GM18907 (cell line): ENCODE measurements around the gene NXPH4.

Source experiments
- ATAC-seq: cut with Tn5 transposase; IDR thresholded peaks from one replicate; pipeline ENCODE4 v1.9.1; 2021; ENCODE audit warnings: mild to moderate bottlenecking, moderate library complexity; ENCODE audit not compliant: unreplicated experiment

NXPH4 gene

DNA sequence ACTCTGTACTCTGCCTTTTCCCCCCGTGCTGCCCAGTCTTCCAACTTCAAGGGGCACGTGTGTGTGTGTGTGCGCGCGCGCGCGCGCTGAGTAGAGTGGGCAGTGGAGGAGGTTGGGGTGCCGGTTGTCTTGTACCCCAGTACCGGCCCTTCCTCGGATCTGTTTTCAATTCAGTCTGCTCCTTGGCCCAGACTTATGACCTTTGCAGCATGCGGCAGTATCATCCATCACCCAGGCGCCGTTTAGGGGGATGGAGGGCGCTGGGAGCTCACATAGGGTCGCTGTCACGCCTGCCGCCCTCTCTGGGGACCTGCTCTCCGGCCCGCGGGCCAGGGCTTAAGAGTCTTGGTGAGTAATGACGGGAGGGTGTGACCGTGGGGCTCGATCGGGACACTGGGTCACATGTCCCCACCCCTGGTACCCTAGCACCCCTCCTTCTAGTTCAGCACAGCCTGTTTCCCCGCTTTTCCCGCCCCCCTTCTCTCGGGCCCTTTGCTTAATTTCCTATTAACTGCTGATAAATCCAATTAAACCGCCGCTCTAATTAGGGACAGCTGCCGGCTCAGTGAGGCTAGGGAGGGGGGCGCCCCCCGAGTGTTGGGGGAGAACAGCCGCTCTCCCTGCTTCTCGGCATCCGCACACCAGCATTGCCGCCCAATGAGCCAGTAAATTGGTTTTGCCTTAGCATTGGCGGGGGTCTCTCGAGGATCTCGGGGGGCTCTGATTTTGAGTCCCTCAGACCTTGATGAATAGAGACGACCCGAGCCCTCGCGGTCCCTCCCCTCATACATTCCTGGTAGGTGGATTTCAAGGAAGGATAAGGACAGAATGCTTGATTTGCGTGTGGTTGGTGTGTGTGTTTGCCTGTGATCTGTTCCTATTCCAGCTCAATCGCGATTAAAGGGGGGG lies 25.1 kb downstream of the NXPH4 start:
- no peak for ATAC-seq

DNA sequence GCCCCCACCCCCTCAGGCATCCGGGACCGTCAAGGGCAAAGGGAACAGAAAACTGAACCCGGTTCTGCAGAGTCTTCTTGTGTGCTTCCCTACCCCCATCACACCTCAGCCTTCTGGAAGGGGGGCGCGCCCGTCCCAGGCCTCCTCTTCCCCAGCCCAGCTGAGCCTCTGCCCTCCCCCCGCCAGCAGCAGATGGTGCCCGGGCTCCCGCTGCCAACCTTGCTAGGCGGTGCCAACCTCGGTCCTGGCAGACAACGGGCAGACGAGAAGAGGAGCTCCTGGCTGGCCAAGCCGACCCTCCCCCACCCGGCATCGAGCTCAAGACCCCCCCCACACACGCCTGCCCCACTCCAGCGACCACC lies 25.7 kb downstream of the NXPH4 start:
- ATAC-seq, result no peak

DNA sequence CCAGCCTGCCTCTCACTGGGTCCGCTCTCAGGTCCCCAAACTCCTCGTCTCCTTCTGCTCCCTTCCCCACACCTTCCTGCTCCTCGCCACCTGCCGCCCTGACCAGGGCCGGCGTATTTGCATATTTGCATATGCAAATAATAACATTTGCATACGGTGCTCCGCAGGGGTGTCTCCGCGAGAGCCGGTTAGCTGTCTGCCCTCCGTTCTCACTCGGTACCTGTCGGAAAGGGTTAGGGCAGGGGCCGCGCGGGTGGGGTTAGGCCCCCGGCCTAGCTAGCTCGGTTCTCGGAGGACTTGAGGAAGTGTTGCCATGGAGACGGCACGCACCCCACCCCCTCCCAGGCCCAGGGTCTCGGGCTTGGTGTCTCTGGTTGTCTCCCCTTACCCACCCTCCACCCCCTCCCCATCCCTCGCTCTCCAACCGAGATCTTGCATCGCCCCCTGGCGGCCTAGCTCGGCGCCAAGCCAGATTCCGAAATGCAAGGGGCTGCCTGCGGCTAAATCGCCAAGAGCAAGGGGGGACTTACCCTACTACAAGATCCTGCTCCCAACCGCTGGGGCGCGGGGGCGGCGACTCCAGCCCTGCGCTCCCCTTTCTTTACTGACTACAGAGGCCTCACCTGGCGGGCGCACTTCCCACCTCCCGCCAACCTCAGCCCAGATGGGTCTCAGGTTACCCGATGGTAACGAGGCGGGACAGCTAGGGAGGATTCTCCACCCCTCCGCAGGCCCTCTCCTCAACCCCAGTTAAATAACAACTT lies 26.3 kb downstream of the NXPH4 start:
- ATAC-seq, result peak; percentile 42

DNA sequence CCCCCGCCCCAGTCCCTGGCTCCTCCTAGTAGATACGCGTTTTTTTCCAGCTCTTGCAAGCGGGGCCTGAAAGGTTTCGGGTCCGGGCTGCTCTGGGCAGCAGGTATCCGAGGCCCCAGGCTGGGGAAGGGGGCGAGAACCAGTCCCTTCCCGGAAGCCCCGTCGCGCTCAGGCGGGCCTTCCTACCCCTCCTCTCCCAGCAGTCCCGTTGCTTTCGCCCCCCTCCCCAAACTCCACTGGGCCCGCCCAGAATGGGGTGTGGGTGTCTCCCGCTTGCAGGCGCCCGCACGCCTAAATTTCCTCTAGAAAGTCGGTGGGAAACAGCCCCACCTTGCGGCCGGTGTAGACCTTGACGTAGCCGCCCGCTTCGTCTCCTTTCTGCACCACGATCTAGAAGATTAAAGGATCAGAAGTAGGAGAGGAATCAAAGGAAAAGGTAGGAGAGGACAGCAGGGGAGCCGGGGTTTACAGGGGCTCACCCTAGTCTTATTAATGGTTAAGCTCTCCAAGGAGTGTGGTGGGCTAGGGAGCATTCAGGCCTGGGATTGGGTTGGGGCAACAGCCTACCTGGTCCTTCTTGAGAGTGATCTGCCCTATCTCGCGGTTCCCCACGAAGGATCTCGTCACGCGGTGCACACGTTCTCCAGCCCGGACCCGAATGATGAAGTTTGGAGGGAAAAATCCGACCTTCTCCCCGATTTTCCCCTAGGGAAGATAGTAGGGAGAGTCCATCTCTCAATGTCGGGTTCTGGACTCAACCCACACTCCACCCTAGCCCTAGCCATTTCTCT lies 27.1 kb downstream of the NXPH4 start:
- ATAC-seq, result no peak

DNA sequence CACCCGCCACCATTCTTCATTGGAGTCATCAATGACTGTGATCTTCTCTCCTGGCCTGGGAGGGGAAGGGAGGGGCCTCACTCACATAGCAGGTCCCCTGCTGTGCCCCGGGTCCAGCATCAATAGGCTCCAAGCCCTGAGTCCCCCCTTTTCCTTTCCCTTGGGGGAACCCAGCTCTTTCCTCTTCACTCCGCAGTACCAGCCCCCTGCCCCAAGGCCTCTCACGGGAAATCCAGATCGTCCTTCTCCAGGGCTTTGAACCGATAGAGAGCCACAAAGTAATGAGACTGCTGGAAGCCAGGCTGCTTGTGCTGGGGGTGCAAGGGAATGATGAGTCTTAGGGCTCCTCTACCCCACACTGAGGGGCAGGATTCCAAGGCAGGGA lies 27.7 kb downstream of the NXPH4 start:
- ATAC-seq, result no peak

DNA sequence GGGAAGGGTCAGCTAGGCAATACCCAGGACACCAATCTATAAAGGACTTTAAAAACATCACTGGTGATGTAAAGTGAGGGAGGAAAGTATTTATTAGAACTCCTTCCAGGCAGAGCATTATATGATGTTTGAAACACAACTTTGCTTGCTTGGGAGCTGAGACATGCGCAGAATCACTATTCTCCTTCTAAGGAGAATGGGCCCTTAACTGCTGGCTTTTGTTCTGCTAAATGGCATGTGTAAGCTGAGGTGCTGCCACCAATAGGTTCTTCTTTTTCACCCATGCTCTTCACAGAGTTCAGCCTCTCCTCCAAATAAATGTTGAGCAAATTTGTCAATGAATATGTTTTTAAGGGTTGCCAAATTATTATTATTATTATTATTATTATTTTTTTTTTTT lies 30.4 kb downstream of the NXPH4 start:
- no peak for ATAC-seq

DNA sequence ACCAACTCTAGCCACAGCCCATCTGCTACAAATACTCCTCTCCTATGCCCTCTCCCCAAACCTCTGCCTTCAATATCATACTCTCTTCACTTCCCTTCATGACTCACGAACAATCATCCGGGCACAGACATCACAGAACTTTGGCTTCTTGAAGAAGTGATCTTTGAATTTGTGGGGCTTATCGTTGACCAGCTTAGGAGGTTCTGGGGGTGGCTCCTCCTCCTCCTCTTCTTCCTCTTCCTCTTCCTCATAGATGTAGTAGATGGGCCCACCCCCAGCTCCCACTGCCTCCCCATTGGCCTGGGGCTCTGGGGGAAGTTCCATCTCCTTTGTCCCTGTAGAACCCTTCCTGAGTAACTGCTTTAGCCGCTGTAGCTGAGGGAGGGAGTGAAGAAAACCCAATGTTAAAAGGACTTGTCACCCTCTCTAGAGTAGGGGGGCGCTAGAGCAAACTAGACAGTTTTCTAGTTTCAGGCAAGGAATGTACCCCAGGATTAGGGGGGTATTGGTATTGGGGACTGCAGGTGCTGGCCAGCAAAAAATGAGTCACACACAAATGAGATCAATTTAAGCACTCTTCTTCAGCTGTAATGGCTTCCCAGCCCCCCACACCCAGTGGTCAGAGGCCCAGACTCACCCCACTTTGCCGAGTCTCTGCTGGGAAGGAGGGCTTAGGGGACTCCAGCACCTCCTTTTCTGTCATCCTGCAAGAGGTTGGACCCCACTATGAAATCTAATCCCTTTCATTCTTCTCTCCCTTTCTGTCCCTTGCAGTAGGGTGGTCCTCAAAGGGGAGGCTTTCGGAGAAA lies 32.5 kb downstream of the NXPH4 start:
- no peak for ATAC-seq

DNA sequence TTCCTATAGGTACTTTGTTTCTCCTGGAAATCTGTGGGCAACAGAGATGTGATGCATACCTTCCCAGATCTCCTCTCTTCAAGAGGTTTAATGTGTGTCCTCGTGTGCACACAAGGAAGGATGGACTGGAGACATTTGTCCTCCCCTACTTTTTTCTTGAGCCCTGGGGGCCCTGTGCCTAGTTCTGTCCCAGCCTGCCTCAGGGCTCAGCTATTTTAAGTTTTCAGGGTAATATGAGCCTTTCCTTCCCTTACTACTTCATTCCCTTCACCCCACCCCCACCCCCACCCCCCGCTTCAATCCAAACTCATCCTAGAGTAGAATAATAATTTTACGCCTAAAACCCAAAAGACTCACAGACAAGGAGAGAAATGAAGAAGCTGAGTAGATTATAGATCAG lies 33.9 kb downstream of the NXPH4 start:
- ATAC-seq, result no peak

DNA sequence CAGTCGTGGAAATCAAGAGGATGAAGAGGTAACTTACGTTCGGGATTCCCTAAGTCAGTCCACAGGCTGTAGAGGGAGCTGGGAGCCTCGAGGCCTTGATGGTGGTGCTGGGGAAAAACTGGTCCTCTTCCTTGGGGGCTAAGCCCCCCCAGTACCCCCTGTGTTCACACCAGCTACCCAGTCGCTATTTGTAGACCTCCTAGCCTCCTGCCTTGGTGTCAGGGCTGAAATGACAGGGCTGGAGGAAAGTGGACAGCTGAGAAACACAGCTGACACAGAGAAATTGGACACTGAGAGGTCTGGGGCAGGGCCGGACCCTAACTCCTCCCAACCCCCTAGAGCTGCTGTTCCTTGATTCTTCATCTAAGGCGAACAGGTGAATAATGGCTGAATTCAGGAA lies 34.4 kb downstream of the NXPH4 start, which contains the start of gene STAC3:
Gene STAC3 (minus strand): TSS at position 232 of the 400 bp plus-strand sequence. CDS start 1,551 bp downstream, outside the sequence.
- no peak for ATAC-seq

DNA sequence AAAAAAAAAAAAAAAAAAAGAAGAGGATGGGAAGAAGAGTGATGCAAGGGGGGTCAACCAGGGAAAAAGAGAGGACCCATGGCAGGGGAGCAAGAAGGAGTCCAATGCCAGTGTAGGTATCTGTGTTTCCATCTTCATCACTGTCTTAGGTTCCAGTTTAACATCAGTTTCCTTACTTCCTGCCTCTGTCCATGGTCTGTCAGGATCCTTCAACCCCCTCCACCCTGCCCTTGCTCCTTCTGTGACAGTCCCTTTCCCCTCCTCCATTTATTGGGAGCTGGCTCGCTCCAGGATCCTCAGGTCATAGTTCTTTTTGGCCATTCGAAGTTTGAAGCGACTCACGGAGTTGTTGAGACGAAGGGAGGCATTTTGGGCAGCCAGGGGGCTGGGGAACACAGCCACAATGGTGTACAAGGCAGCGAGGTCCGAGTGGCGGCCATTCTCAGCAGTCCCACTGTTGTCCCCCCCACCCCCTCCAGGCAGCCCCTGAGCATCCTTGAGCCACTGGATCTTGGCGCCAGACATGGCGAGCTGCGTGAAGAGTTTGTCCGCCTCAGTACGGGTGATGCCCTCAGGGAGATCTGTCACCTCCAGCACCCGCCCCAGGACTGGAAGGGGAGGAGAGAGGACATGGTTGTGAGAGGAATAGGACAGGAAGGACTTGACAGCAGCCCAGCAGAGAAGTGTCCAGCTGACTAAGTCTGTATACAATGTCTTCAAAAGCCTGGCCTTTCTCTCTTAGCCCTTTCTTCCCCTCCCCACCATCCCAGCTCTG lies 38.1 kb downstream of the NXPH4 start:
- ATAC-seq, result no peak

DNA sequence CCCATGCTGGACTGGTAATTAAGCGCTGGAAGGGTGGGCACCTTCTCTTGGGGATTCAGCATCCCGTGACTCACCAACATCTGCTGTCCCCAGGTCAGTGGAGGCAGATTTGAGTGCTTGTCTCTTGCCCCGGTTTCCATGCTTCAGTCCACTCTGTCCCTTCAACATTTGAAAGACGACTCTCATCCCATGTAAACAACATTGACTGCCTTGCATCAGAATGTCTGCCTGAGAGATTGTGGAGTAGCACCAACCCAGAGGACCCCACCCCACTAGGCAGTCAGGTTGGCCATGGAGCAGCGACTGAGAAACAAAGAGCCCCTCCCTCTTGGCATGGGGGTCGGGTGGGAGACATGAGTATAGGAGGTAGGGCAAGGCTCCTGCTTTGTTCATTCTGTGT lies 39.3 kb downstream of the NXPH4 start:
- no peak for ATAC-seq

DNA sequence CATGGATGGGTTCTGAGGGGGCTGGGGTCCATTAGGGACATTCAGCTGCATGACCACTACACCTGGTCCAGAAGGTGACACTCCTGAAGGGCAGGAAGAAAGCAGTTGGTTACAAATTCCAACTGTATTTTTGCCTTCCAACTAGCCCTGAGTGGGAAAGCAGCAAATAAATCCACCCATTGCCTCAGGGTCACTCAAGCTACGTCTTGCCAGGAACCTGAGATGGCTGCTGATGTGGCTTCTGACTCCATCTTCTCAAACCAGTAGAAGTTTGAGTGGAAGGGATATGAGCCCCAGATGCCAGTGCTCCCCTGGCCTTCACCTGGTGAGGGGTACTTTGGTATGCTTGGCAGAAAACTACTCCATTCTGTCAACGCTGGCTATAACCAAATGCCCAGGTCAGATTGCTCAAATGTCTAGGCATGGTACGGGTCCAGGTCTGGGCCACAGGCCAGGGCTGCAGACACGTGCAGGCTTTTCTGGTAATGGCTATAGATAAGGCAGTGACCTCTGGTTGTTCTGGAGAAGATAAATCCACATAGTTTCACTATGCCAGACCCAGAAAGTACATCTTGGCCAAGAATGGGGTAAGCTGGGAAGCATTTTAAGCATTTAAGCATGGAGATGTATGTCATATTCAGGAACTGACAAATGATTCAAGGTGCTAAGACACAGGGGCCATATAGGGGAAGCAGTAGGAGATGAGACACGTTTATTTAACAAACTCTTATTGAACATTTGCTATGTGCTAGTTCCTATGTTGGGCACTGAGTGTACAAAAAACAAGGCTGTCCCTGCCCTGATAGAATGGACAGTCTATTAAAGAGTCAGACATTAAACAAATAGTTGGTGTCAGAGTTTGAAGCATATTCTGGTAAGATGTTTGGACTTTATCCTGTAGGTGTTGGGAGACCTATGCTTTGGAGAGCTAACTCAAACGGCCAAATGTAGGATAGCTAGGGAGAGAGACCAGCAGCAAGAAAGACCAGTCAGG lies 42.7 kb downstream of the NXPH4 start:
- no peak for ATAC-seq

DNA sequence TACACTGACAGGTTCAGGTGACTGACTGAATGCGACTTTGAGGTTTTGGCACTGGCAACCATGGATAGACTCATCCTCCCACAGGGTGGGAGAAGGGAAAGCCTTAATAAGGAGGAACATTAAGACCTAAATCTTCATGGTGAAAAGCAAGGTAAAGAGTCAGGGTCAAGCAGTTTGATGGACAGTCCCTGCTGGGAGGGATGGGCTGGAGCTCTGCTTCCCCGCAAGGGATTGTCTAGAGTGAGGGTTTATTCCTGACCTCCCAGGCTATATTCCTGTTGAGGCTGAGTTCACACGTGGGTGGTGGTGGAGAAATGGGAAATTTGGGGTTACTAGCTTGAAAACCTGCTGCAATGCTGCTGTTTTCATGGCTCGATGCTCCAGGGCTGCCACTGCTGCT lies 43.8 kb downstream of the NXPH4 start:
- no peak for ATAC-seq

DNA sequence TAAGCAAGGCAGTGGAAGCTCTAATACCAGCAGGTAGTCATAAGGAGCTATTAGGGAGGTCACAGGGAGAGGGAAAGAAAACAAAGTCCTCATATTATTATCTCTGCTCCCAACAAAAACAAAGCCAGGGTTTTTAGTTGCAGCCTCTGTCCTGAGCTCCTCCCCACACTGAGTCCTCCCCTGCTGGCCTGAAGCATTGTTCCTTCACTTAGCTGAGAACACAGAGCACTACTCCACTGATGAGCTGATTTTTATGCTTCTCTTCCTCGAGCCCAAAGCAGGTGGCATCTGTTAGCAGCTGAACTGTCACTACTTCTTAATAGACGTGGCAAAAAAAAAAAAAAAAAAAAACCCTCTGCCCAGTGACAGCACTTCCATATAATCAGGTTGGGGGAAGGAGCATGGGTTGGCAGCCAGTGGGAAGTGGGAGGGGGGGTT lies 44.9 kb downstream of the NXPH4 start:
- ATAC-seq, result no peak

DNA sequence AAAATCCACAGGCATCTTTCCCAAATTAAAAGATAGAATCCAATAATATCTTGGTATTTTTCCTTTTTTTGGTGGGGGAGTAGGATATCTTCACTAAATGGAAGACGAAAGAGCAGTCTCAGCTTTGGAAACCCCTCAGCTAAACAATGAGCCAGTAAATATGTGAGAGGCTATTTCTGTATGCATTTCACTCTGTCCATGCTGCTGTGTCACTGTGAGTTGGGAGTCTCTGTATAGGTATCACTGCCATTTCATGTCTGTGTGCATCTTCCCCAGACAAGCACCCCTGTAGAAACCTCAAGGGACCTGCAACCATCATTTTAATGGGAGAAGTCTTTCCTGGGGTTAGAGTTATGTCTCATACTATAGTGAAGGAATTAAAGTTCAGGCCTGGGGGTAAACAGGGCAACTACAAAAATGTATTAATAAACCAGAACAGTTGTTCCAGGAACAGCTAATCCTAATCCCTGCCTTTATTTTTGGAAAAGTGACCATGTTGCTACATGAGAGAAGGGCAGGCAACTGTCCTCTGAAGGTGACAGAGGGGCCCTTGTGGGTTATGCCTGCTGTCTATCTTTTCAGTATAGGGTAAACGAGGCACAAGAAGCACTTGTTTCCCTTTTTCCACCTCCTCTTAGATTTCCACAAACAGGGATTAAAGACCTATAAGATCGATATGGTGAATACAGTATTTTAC lies 45.7 kb downstream of the NXPH4 start:
- ATAC-seq, result no peak

DNA sequence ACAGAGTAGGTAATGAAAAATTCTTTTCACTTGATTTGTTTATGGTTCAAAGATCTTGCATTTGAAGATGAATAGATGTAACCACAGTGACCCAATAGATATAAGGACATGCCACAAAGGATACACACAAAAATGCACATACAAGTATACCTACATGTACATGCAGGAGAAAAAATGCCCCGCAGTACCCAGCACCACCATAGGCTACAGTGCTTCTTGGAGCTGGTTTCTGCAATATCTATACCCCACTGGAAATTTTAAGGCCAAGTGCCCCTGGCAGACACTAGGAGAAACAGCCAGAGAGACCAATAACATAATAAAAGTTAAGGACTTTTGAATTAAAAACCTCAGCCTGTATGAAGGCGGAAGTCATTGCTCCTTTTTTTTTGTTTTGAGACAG lies 46.5 kb downstream of the NXPH4 start:
- ATAC-seq, result no peak

DNA sequence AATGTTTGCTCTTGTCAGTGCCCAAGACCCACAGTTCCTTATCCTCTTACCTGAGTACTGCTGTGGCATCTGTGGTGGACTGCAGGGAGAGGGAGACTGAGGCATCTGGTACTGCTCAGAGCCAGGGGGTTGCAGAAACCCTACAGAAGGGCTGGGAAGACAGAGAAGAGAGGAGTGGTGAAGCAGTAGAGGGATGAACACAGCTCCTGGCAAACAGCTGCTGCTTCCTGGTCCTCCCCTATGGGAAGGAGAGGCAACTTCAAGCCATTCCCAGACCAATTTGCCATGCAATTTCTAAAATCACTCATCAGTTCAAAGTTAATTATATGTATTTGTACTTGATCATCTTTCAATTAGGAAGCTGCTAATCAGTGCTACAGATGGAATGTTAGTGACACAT lies 50.1 kb downstream of the NXPH4 start:
- no peak for ATAC-seq

DNA sequence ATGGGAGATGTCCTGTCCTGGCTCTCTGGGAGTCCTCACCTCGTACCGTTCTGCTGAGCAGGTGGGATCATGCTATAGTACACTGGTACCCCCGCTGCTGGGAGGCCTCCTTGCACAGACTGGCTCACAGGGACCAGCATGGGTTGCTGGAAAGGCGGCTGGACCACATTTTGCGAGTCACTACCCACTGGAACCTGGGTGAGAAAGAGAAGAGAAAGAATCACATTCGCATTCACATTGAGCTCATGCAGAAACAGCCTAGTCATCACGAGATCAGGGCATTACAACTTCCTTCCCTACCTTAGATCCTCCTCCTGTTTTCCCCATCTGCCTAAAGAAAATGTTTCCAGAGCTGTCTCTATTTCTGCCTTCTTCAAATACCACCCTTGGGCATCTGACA lies 51.7 kb downstream of the NXPH4 start:
- ATAC-seq, result no peak
